NCI-H2171 treated with DMSO at 0.1 percent for 48 hours (cell line): Measurements from ENCODE around the gene LAMA4.
"Not testable (repeated sequence)": the region's sequence is repeated elsewhere in the genome, so short reads cannot be mapped to it uniquely, and the experiment has no call there.

Experiments used
- DNase-seq: peaks from one replicate; lab custom pipeline; 2025; lab: John Stamatoyannopoulos, UW

Gene LAMA4

DNA sequence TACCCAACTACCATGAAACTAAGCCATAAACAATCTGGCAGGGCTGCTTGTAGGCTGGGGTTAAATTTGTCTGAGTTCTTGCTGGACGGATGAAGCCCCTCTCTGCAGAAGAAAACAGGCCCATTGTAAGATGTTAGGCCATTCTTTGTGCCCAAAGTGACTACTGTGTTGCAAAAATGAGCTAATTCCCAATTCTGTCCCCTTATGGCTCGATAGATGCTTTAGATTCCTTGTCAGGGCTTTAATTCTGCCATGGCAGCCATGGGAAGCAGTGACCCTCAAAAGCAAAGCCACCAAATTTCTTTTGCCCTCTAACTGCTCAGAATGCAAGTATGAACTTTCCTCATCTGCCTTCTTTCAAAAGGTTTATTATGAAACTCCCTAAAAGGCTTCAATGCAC, 45.2 kb downstream of the LAMA4 start:
- DNase-seq = no peak

DNA sequence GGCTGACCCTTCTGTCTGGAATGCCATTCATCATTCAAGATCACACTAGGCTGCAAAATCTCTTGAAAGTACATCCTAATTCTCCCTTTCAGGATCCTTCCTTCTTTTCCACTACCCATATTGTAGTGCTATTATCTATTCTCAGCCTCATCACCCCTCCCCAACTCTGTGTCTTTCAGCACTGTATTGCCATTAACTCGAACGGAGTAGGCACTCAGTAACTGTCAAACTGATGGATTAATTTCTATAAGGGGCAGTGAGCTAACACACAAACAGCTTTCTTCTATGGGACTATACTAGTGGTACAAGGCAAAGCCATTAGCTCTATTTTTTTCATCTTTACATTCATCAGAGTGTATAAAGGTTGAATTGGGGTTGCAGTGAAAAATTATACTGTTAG, 46.6 kb downstream of the LAMA4 start:
- no peak for DNase-seq

DNA sequence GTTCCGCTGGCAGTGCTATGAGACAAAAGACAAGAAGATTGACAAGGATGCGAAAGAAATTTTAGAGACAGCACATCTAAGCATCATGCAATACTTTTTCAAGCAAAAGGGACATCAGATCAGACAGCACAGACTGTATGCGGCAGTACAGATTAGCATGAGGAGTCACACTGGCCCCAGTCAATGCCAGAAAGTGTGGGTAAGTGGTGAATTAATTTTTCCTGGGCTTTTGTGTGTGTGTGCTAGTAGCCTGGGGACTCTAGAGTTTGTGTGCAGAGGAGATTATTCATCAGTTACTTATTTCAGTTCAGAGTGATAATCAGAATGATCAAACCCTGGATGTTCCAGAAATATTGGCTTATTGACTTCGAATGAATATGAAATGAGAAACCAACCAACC, 47.2 kb downstream of the LAMA4 start:
- DNase-seq = no peak

DNA sequence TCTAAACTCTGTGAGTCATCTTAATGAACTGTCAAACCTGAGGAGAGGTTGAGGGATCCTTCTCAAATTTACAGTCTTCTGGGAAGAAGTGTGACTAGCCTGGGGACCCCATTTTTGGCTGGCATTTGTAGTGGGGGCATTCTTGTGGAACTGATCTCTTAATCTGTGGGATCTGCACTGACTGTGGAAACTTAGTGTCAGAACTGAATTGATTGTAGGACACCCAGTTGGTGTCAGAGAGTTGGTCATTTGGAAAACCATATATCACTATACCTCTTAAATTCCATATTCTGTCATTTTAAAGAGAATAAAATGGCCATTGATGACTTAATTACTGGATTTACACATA, 48.3 kb downstream of the LAMA4 start:
- no peak for DNase-seq

DNA sequence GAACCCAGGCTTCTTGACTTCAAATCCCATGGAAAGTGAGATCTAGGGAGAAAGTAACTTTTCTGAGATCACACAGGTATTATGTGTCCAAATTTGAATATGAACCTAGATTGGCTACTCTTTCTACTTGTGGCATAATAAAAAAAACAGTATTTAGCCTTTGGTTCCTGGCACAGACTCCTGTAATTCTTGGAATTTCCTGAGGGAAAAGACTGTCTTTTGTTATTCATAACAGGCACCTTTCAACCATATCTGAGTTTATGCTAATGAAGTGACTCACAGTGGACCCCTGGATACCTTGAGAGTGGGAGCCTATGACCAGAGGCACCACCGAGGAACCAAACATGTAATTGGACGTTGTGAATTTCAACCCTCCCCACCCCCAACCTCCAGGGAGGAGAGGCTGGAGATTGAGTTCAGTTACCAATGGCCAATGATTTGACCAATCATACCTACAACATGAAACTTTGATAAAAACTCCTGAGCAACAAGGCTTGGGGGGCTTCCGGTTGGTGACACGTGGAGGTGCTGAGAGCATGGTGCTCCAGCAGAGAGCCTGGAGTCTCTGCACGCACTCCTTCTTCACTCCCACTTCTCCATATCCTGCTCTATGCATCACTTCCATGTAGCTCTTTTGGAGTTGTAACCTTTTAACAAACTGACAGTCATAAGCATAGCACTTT, 48.8 kb downstream of the LAMA4 start:
- DNase-seq = no peak

DNA sequence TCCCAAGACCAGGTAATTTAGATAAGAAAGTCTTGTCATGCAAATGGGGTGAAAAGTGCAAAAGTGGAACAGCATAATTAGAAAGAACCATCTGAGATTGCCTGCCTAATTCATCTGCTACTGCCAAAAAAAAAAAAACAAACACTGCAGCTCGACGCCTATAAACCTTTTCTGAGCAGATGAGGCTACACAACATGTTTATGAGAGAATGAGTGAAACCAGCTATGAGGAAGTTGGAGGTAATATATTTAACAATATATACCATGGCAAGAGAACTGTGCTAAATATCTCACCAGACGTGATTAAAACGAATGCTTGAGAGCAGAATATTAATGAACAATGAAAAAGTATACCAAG, 50.0 kb downstream of the LAMA4 start:
- DNase-seq = no peak

DNA sequence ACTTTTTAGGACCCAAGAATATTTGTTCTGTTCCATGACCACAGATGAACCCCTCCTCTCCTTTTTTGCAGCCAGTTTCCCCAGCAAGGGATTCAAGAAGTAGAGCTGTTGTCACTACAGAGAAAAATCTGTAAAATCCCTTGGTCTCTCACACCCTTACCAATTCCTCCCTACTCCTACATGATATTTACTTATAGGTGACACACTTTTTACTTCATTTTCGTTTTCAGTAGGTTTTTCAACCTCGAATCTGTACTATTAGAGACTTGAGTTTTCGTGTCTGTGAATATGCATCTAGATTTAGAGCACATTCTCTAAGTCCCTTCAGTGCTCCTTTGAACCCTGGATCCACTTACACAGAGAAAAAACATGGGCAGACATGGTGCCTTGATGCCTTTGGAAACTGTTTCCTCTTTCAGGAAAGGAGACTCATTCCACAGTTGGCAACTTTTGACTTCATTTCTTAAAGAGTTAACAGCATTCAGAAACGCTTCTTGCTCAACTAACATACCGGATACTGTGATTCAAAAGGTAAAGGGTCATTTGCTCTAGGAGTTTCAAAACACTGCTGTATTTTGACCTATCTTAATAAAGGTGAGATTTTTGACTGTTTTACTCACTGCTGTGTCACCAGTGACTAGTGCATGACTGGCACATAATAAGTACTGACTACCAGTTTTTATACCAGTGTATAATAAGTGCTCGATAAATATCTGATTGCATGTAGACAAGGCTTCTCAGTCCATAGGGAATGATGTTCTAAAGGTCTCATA, 50.6 kb downstream of the LAMA4 start:
- DNase-seq = no peak

DNA sequence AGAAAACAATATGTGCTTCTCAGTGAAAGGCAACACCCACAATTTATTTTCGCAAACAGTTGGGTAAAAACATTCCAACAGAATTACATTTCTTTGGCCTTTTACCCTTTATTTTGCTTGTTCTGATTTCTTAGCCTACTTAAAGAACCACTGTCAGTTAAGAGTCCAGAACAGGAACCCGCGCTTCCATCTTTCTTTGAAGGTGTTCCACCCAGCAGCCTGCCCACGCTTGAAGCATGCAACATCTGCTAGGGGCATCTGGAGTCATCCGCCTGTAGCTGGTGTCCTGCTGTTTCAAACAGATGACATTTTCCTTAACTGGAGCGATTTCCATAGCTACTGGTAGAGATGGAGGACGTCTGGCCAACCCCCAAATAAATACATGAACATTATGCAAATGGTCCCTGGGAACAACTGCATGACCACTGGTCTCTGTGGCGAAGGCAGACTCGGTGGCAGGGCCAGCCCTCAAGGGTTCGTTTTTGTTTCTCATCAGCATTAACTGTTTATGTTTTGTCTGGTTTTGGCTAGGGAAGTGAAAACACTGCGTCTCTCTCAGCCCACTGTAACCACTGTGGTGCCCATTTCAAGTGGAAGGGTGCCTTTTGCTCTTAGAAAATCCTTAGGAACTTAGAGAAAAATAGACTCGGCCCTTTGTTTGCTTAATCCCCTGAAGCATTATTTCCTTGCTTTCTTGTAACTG, 51.6 kb downstream of the LAMA4 start:
- peak; percentile 93 for DNase-seq

DNA sequence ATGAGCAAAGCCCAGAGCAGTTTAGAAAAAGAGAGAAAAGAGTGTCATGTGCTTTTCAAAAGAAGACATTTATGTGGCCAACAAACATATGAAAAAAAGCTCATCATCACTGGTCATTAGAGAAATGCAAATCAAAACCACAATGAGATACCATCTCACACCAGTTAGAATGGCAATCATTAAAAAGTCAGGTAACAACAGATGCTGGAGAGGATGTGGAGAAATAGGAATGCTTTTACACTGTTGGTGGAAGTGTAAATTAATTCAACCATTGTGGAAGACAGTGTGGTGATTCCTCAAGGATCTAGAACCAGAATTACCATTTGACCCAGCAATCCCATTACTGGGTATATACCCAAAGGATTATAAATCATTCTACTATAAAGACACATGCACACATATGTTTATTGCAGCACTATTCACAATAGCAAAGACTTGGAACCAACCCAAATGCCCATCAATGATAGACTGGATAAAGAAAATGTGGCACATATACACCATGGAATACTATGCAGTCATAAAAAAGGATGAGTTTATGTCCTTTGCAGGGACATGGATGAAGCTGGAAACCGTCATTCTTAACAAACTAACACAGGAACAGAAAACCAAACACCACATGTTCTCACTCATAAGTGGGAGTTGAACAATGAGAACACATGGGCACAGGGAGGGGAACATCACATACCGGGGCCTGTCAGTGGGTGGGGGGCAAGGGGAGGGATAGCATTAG, 54.0 kb downstream of the LAMA4 start:
- DNase-seq = not testable (repeated sequence)

DNA sequence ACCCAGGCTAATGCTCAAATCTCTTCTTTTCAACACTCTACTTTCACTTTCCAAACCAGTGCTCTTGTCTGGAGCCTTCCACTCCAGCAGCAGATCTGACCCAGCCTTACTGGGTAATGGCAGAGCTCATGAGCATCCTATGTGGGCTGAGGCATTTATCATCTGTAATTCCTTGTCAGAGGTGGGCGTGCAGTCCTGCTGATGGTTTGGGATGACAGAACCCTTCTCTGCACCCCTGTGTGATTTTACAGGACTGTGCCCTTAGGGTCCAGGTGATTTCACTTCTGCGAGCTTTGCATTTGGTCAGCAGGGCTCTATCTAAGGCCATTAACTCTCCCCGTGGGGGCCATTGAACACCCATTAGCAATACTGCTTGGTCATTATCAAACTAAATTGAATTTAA, 55.4 kb downstream of the LAMA4 start:
- no peak for DNase-seq

DNA sequence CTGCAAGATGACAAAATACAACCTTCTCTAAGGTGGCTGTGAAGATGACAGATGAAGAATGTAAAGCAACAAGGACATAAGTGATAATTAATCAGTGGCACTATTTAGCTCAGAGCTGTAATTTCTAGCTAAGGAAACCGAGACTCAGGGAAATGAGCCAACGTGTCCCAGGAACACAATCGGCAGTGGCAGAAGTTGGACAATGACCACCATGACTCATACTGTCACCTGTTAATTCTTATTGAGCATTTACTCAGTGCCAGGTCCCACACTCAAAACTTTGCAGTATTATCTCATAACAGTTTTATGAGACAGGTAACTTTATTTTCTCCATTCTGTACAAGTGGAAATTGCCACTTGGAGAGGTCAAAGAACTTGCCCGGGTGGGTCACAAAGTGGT, 55.8 kb downstream of the LAMA4 start:
- DNase-seq = no peak

DNA sequence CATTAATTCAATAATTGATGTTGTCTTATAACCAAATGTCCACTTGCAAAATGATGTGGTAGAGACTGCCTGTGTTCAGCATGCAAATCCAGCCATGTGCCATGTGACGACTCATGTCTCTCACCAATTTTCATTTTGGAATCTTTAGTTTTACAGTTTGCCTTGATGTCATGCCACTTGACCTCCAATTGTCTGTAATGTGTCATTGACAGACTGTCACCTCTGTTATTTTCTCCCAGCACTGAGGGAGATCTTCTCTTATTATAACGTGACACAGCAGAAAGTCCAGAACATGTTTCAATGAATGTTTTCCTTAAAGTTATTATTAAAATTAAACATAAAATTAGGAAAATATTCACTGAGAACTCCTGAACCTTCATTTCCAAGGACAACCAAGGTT, 56.7 kb downstream of the LAMA4 start:
- no peak for DNase-seq

DNA sequence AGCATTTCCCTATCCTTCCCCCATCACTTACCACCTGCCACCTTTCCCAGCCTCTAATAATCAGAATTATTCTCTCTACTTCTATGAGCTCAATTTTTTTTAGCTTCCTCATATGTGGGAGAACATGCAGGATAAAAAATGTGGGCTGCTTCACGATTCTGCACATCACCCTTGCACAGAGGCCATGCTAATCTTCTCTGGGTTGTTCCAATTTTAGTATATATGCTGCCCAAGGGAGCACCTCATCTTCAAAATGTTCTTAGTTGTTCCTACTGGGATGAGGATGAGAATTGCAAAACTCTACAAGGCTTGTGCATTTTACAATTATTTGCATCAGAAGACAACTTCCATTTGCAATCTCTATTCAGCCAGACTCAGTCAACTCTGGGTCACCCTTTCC, 58.1 kb downstream of the LAMA4 start:
- DNase-seq = no peak

DNA sequence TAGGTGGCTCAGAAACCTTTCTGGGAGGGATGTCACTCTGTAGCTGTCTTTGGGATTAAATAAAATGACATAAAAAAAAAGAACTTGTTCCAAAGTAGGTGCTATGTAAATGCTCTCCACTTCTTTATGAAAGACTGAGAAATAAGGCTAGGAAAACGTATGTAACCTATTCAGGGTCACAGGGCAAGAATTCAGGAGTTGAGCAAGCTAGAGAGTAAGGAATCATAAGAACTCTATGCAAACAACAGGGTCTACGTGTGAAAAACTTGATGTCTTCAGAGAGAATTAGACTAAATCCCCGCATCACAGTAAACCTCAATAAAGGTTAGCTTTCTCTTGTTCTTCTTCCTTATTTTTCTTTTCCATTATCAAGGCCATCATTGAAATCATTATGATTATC, 59.2 kb downstream of the LAMA4 start:
- no peak for DNase-seq

DNA sequence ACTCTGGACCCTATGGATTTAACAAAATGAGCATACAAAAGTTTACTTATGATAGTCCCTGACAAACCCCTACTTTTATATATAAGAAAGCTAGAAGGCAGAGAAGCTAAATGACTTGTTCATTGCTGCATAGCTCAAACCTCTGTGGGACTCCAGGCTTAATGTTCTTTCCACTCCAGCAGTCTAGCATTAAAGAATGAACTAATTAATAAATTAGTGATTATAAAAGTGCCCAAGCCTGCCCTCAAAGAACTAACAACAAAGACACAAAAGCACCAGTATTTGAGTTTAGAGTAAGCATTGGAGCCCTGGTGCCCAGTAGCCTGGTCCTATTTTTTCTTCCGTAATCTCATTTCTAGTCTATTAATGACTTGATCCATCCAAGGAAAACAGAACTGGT, 59.9 kb downstream of the LAMA4 start:
- DNase-seq = no peak

DNA sequence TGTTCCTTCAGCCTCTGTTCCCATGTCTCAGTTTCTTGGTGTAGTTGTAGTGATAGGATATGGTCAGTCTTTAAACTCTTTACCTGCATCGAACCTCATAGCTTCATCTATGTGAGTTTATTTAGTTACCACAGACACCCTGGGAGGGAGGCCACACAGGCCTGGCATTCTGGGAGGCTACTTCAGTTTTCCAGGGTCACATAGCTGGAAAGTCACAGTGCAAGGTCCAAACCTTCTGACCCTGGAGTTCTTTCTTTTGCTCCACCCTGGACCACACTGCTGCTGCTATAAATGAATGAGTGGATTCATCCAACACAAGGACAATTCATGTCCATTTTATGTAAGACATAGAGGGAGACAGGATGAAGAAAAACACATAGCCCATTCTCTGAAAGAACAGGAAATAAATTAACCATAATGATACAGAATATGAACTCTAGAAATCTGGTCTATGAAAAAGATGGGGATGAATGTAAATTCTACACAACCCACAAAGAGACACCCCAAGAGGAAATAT, 60.8 kb downstream of the LAMA4 start:
- no peak for DNase-seq

DNA sequence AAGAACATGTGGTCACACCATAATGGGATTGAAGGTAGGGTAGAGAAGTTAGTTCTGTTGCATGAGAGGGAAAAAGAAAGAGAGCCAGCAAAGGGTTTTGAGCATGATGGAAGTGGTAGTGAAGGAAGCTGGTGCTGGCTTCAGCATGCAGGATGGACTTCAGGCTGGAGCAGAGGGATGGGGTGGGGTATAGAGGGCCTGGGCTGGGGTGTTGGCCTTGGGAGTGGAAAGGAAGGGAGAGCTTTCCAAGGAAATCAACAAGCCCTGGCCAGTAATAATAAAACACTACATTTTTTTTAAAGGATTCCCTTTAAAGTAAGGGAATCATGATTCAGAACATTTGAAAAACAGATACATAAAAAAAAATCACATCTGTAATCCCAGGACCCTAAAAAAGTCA, 61.2 kb downstream of the LAMA4 start:
- DNase-seq = no peak

DNA sequence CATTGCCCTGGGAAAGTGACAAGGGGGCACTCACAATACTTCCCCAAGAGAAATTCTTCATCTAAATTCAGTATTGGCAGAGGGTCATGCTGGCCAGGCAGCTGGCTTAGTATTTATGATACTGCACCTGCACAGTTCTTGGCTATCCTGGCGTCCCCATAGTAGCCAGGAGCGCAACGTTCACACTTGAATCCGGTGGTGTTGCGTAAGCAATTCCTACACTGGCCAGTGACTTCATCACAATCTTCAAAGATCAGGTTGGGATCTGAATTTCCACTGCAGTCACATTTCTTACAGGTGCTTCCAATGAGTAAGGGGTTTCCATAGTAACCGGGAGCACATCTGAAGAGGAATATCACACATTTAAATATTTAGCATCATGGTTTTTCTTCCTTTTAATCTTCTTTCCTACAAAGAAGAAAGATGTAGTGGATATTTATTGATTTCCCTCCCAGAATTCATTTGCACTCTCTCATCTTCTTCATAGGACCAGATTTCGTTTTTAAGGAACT, 62.8 kb downstream of the LAMA4 start:
- DNase-seq = no peak

DNA sequence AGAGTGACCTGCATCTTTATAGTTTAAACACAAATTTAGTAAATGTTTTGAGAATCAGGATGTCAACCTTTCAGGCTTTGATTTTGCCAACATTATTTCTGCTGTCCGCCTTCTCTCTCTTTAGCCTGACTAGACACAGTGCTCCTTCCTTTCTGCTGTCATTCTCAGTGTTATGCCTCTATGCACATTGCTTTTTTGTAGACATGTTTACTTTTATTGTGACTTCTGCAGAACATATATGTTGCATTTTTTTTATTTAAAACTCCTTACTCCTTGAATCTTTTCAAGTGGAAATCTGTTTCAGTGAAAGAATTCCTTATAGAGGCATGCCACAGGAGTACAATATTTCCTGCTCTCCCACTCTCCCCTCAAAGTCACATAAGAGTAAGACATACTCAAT, 64.2 kb downstream of the LAMA4 start:
- no peak for DNase-seq

DNA sequence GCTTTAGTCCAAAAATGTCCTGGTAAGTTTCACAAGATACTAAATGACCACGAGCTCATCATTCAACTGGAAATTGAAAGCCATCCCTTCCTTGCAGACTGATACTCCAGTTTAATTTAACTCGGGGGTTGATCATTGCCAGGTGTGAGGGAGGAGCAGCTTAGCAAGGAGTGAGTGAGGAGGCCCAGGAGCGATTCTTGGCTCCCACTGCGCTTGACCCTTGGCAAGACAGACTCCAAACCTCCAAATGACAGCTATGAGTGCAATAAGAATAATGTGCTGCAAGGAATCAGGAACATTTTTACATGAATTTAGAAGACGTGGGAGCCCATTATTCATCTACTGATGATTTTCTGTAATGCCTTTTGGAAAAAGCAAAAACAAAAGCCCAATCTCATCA, 64.9 kb downstream of the LAMA4 start:
- no peak for DNase-seq

DNA sequence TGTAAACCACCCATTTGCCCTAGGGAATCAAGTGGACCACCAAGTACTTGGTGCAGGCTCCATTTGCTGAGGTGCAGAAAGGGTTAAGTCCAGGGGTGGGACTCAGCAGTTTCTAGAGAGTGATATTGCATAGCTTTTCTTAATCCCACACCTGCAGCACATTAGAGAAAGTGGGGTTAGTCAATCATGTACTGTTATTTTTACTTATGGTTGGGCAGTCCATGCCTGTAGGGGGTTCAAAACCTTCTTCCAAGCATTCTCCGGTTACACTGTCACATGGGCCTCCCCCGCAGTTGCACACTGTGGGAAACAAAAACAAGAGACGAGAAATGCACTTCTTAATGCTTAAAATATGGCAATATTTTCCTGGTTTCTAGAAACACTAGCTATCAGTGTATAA, 65.5 kb downstream of the LAMA4 start:
- no peak for DNase-seq

DNA sequence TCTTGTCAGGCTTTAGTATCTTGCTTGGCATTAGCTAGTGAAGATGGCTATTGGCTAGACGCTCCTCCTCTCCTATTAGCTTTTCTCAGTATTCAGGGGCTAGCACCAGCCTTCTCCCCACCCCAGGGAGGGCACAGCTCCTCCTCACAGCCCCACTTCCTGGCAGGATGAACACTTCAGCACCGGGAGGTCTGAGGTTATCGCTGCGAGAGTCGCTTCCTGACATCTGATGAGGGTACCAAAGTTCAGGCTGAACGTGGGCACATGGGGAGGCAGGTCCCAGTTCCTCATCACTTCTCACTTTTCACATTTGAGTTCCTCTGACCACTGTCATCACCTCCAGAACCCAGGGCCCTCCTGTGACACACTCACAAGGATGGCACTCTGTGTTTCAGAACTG, 66.6 kb downstream of the LAMA4 start:
- no peak for DNase-seq
